A549 (cell line): ENCODE measurements around the gene DCP2. TPM values are rescaled to one million over a fixed set of nuclear protein-coding genes. Genes with fewer than 3 reads are reported as not detected.

Experiments used
- ATAC-seq, 2 experiments: fragments of 200-7000 bp in 1 of 2; fragments of >200 bp in 1 of 2; cut with Nextera tagmentation in 1 of 2; cut with Tn5 transposase in 1 of 2; 3 replicates each; pipeline versions ENCODE4 v1.8.0 to v1.9.1; 2018 to 2020; ENCODE audit warnings: mild to moderate bottlenecking in 1 of 2, moderate library complexity in 1 of 2
- CTCF ChIA-PET: fragments of 300-600 bp; sonication (Branson Sonifier 250); formaldehyde crosslinking; extraction: SDS; loops from one replicate; lab custom pipeline; 2021; ENCODE audit warnings: antibody characterized with exemption, inconsistent platforms; lab: Yijun Ruan, JAX
- POLR2A ChIA-PET: fragments of 350-600 bp; formaldehyde crosslinking; extraction: SDS; loops from one replicate; lab custom pipeline; 2021; ENCODE audit warnings: antibody characterized with exemption, inconsistent platforms; lab: Yijun Ruan, JAX
- DNase-seq, 2 experiments: peaks; one replicate each; pipeline versions ENCODE4 v3.0.0 to v3.0.0-alpha.2; 2011 to 2016; ENCODE audit warnings: low read depth in 1 of 2, low spot score in 1 of 2
- FAIRE-seq: peaks from 2 replicates; lab custom pipeline; 2011; peaks lifted over from hg19 to GRCh38; lab: Jason Lieb, UNC
- H3K27ac ChIP-seq, 2 experiments: fragments of >200 bp; sonication (Bioruptor Twin); formaldehyde crosslinking; 3 replicates each; pipeline ENCODE4 v1.5.1; 2016 to 2017
- H3K4me1 ChIP-seq: fragments of >200 bp; sonication (Bioruptor Twin); formaldehyde crosslinking; 3 replicates; pipeline ENCODE4 v1.6.1; 2016
- H3K4me2 ChIP-seq: fragments of >200 bp; sonication (Bioruptor Twin); formaldehyde crosslinking; 3 replicates; pipeline ENCODE4 v1.6.1; 2016
- H3K4me3 ChIP-seq: fragments of >200 bp; sonication (Bioruptor Twin); formaldehyde crosslinking; 3 replicates; pipeline ENCODE4 v1.5.1; 2016
- H3K9me3 ChIP-seq: fragments of >200 bp; sonication (Bioruptor Twin); formaldehyde crosslinking; 3 replicates; pipeline ENCODE4 v1.6.1; 2016
- BHLHE40 ChIP-seq: IDR thresholded peaks from 2 replicates; pipeline ENCODE4 v1.6.1; 2012; ENCODE audit warnings: low read depth, low read length, inconsistent platforms
- CBX8 ChIP-seq: fragments of 200-600 bp; sonication (generic); IDR thresholded peaks from 2 replicates; pipeline ENCODE4 v1.6.1; 2016
- CEBPB ChIP-seq, 2 experiments: fragments of >200 bp in 1 of 2; sonication (Bioruptor Twin) in 1 of 2; formaldehyde crosslinking in 1 of 2; IDR thresholded peaks; 2 replicates each; pipeline ENCODE4 v1.6.1; 2012 to 2016
- EHF ChIP-seq: fragments of 250-450 bp; sonication (Bioruptor Pico); IDR thresholded peaks from 2 replicates; pipeline ENCODE4 v1.5.0; 2020; ENCODE audit warnings: mild to moderate bottlenecking
- GATA3 ChIP-seq: IDR thresholded peaks from 2 replicates; pipeline ENCODE4 v1.6.1; 2012; ENCODE audit warnings: borderline replicate concordance
- HOXB13 ChIP-seq: fragments of 250-450 bp; sonication (Bioruptor Pico); IDR thresholded peaks from 2 replicates; pipeline ENCODE4 v1.5.0; 2020; ENCODE audit warnings: low read depth, mild to moderate bottlenecking, moderate library complexity
- JUNB ChIP-seq: fragments of >200 bp; sonication (Bioruptor Twin); formaldehyde crosslinking; IDR thresholded peaks from 2 replicates; pipeline ENCODE4 v1.6.1; 2016
- KDM5A ChIP-seq: fragments of 200-600 bp; sonication (generic); IDR thresholded peaks from 2 replicates; pipeline ENCODE4 v1.6.1; 2016; ENCODE audit warnings: antibody characterized with exemption, mild to moderate bottlenecking
- MAFK ChIP-seq: fragments of 450-650 bp; IDR thresholded peaks from 2 replicates; pipeline ENCODE4 v1.6.1; 2014; ENCODE audit not compliant: partially characterized antibody
- MAZ ChIP-seq: fragments of 150-350 bp; IDR thresholded peaks from 2 replicates; pipeline ENCODE4 v1.6.1; 2014; ENCODE audit warnings: antibody characterized with exemption, low read depth, low read length, borderline replicate concordance
- NFE2L2 ChIP-seq: fragments of 150-350 bp; conservative IDR thresholded peaks from 2 replicates; pipeline ENCODE4 v1.6.1; 2014; ENCODE audit warnings: low read length
- NPAS2 ChIP-seq: fragments of 250-450 bp; sonication (Bioruptor Pico); IDR thresholded peaks from 2 replicates; pipeline ENCODE4 v1.8.0; 2022; ENCODE audit warnings: mild to moderate bottlenecking, moderate library complexity, borderline replicate concordance
- POLR2A ChIP-seq: IDR thresholded peaks from 2 replicates; pipeline ENCODE4 v1.6.1; 2012; ENCODE audit warnings: mild to moderate bottlenecking, low read length
- RARB ChIP-seq: fragments of 250-450 bp; sonication (Bioruptor Pico); IDR thresholded peaks from 2 replicates; pipeline ENCODE4 v1.8.0; 2021; ENCODE audit warnings: mild to moderate bottlenecking, moderate library complexity
- RFX5 ChIP-seq: fragments of 450-650 bp; IDR thresholded peaks from 2 replicates; pipeline ENCODE4 v1.7.1; 2014; ENCODE audit warnings: antibody characterized with exemption, mild to moderate bottlenecking, moderate library complexity
- RNF2 ChIP-seq: fragments of 200-600 bp; sonication (generic); IDR thresholded peaks from 2 replicates; pipeline ENCODE4 v1.6.1; 2016; ENCODE audit warnings: low read depth, mild to moderate bottlenecking, antibody characterized with exemption, moderate library complexity, borderline replicate concordance
- ZNF302 ChIP-seq: fragments of 250-450 bp; sonication (Bioruptor Pico); IDR thresholded peaks from 2 replicates; pipeline ENCODE4 v1.9.0; 2021; ENCODE audit warnings: inconsistent platforms, mild to moderate bottlenecking, moderate library complexity
- WGBS: methylation state at CpG from one replicate; pipeline ENCODE4 v1.1.6; 2017; ENCODE audit errors: missing lambda C conversion rate; 5-methylcytosine and 5-hydroxymethylcytosine counted together
- polyA plus RNA-seq, 4 experiments: library from polyadenylated mRNA; depleted of rRNA in 3 of 4; stranded (reverse); fragments of >200 nt; fragmentation: RNase III in 1 of 4; extraction: RNeasy Plus Mini Kit Qiagen cat#74134 plus additional on column Dnase treatment in 1 of 4; gene quantifications; 2 replicates in 3 of 4; 3 replicates in 1 of 4; pipeline ENCODE4 v1.2.3, GENCODE V29; 2011 to 2017
- TF ChIP-seq, protein P1 (sequence below): IDR thresholded peaks from 2 replicates; pipeline ENCODE4 v1.6.1; 2012; ENCODE audit warnings: low read depth, borderline replicate concordance
- TF ChIP-seq, protein P2 (sequence below): fragments of 250-450 bp; sonication (Bioruptor Pico); IDR thresholded peaks from 2 replicates; pipeline ENCODE4 v1.5.0; 2020; ENCODE audit warnings: low read depth, mild to moderate bottlenecking, moderate library complexity

The DCP2 gene
- polyA plus RNA-seq, 2 of the 4 experiments (the other 2 are of a cell fraction): 7.2 to 16.1 TPM

DNA sequence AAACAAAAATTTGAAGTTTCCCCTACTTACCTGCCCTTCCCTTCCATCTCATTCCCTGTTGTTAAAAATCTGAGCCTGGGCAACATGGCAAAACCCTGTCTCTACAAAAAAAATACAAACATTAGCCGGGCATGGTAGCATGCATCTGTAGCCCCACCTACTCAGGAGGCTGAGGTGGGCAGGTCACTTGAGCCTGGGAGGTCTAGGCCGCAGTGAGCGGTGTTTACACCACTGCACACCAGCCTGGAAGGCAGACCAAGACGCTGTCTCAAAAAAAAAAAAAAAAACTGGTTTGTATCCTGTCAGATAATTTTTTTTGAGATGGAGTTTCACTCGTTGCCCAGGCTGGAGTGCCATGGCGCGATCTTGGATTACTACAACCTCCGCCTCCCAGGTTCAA is 38.3 kb upstream of the DCP2 start:
- ChIA-PET POLR2A (no interaction called here), CTCF (no interaction called here)
- no peak for TF ChIP-seq CBX8
- no peak for TF ChIP-seq CEBPB (IDR thresholded peaks at IDR 0.05)
- no peak for TF ChIP-seq HOXB13
- no peak for TF ChIP-seq MAZ
- TF ChIP-seq RNF2: no peak
- TF ChIP-seq, protein P1, sequence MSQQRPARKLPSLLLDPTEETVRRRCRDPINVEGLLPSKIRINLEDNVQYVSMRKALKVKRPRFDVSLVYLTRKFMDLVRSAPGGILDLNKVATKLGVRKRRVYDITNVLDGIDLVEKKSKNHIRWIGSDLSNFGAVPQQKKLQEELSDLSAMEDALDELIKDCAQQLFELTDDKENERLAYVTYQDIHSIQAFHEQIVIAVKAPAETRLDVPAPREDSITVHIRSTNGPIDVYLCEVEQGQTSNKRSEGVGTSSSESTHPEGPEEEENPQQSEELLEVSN: no peak
- Histone ChIP-seq H3K4me3 (no peak overlapping the region), H3K9me3 (no peaks in the 10 kb centered on the region), H3K27ac (no peak overlapping the region), H3K4me2 (no peak overlapping the region), H3K4me1 (0 out of 3 replicates have a peak, but pooled peaks cover 7% of the 10 kb centered on the region)
- ATAC-seq (no peak), FAIRE-seq (no peak), DNase-seq (no peak)
- 79% methylated on average over 8 of the region's 8 CpGs for WGBS

DNA sequence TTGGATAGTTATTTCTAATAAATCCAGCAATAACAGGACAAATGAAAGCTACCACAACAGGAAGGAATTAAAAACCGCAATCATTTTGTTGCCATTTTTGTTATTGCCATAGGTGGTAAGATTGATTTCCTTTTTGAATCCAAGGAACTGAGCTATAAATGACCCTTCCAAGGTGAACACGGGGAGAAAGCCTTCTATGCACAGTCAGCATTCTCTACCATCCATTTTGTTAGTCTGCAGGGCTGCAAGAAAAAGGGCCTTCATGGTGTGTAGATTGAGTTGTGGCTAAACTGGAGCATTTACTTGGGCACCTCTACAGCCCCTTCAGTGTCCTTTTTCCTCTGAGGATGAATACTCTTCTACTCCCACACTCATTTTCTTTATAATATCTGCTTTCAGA is 35.9 kb upstream of the DCP2 start:
- WGBS: 63% methylated on average over 2 of the region's 2 CpGs

DNA sequence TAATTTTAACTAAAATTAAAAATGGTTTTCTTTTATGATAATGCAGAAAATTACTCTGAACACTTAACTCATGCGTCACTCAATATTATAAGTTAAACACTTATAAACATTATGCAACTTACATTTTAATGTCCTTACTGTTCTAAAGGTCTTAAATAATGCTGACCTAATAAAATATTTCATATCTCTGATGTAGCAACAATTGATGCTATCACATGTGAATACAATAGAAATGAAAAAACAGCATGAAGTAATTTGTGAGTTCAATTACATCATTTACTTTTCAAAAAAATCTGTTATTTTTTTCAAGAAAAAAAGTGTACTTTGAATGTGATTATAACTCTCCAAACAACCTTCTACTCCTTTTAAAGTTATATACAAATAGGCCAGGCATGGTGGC is 28.1 kb upstream of the DCP2 start:
- no peak for ATAC-seq
- no peak overlapping the region for H3K4me3 ChIP-seq
- ChIA-PET CTCF (no interaction called here), POLR2A (no interaction called here)
- H3K4me1 ChIP-seq: no peaks in the 10 kb centered on the region; the same call in 2 of the 3 replicates
- H3K9me3 ChIP-seq: no peaks in the 10 kb centered on the region
- no peak for FAIRE-seq
- no peak overlapping the region for H3K27ac ChIP-seq
- H3K4me2 ChIP-seq: no peak overlapping the region
- 91% methylated on average over 1 of the region's 1 CpG for WGBS
- peak; percentile 65 for TF ChIP-seq MAFK
- no peak for TF ChIP-seq JUNB
- no peak for TF ChIP-seq CBX8
- no peak for TF ChIP-seq POLR2A
- no peak for TF ChIP-seq EHF
- TF ChIP-seq, protein P2, sequence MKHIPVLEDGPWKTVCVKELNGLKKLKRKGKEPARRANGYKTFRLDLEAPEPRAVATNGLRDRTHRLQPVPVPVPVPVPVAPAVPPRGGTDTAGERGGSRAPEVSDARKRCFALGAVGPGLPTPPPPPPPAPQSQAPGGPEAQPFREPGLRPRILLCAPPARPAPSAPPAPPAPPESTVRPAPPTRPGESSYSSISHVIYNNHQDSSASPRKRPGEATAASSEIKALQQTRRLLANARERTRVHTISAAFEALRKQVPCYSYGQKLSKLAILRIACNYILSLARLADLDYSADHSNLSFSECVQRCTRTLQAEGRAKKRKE: no peak
- TF ChIP-seq BHLHE40: no peak
- no peak for TF ChIP-seq ZNF302 (CRISPR knock-in tag)
- TF ChIP-seq, all 56 proteins: peak for 1
- no peak for DNase-seq

More for the DNA sequence above, 35.9 kb upstream of the DCP2 start:
- ATAC-seq: no peak
- Histone ChIP-seq H3K4me3 (no peak overlapping the region), H3K4me2 (no peak overlapping the region), H3K27ac (no peak overlapping the region), H3K4me1 (no peaks in the 10 kb centered on the region), H3K9me3 (no peaks in the 10 kb centered on the region)
- no peak for TF ChIP-seq NFE2L2
- peak; percentile 76 for TF ChIP-seq MAFK
- no peak for FAIRE-seq
- CTCF ChIA-PET: interaction anchor here (1.5 to 2.1 kb wide), 2 partner anchors 20 to 55 kb away, joined by 4 read pairs; no protein-coding TSS in a partner anchor
- no peak for DNase-seq
- POLR2A ChIA-PET: no interaction called here

DNA sequence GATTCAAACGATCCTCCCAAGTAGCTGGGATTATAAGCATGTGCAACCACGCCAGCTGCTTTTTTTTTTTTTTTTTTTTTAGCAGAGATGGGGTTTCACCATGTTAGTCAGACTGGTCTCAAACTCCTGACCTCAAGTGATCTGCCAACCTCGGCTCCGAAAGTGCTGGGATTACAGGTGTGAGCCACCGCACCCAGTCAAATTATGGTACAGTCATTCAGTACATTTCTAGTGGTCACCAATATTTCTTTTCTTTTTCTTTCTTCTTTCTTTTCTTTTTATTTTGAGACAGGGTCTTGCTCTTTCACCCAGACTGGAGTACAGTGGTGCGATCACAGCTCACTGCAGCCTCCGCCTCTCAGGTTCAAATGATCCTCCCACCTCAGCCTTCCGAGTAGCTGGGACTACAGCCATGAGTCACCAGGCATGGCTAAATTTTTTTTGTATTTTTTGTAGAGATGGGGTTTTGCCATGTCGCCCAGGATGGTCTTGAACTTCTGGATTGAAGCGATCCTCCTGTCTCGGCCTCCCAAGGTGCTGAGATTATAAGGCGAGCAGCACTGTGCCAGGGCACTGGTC is 25.4 kb upstream of the DCP2 start:
- POLR2A ChIA-PET: no interaction called here
- H3K4me3 ChIP-seq: no peak overlapping the region
- no peak for FAIRE-seq

More for the DNA sequence above, 25.4 kb upstream of the DCP2 start:
- no peaks in the 10 kb centered on the region for H3K9me3 ChIP-seq
- no peak overlapping the region for H3K4me2 ChIP-seq
- WGBS: 88% methylated on average over 12 of the region's 12 CpGs
- ATAC-seq (no peak), DNase-seq (no peak)
- peaks cover under 1% of the 10 kb centered on the region; the same call in 2 of the 3 replicates for H3K4me1 ChIP-seq
- TF ChIP-seq RFX5 (no peak), RARB (CRISPR knock-in tag) (no peak), CBX8 (no peak), GATA3 (no peak), KDM5A (no peak), JUNB (no peak), NPAS2 (CRISPR knock-in tag) (no peak), RNF2 (no peak)
- TF ChIP-seq, protein P1: no peak
- CTCF ChIA-PET: interaction anchor here (0.9 to 1.2 kb wide), 3 partner anchors 13 to 28 kb away, joined by 3 to 4 read pairs (median 3); no protein-coding TSS in a partner anchor
- no peak overlapping the region for H3K27ac ChIP-seq
